ENCODE measurements around the gene THSD7A. TPM values are rescaled to one million over a fixed set of nuclear protein-coding genes. Genes with fewer than 3 reads are reported as not detected.
"Not testable (repeated sequence)": the region's sequence is repeated elsewhere in the genome, so short reads cannot be mapped to it uniquely, and the experiment has no call there.

THSD7A gene
- total RNA-seq, 1 donor from 2014 or later = 7.0 TPM

- DNase-seq (ENCODE audit: low spot score) = peak; percentile 63
Measured at GRCh38 chr7:11469028-11469745, 362.8 kb downstream of the THSD7A start.

GRCh38 chr7:11466517-11467105 lies 365.4 kb downstream of the THSD7A start:
- no peak for DNase-seq (ENCODE audit: low spot score)

GRCh38 chr7:11464624-11465023 lies 367.4 kb downstream of the THSD7A start:
- no peak for DNase-seq (ENCODE audit: low spot score)

- no peak for DNase-seq (ENCODE audit: low spot score)
Measured at GRCh38 chr7:11461946-11462345, 370.1 kb downstream of the THSD7A start.

- DNase-seq (ENCODE audit: low spot score) = peak; percentile 25
Measured at GRCh38 chr7:11458736-11459483, 373.1 kb downstream of the THSD7A start.

GRCh38 chr7:11457419-11457818 lies 374.6 kb downstream of the THSD7A start:
- no peak for DNase-seq (ENCODE audit: low spot score)

- no peak for DNase-seq (ENCODE audit: low spot score)
Measured at GRCh38 chr7:11456574-11456973, 375.4 kb downstream of the THSD7A start.

GRCh38 chr7:11452476-11452875 lies 379.5 kb downstream of the THSD7A start:
- no peak for DNase-seq (ENCODE audit: low spot score)

- no peak for DNase-seq (ENCODE audit: low spot score)
Measured at GRCh38 chr7:11450281-11450680, 381.7 kb downstream of the THSD7A start.

- DNase-seq (ENCODE audit: low spot score) = no peak
Measured at GRCh38 chr7:11449316-11449715, 382.7 kb downstream of the THSD7A start.

GRCh38 chr7:11448323-11448722 lies 383.7 kb downstream of the THSD7A start:
- DNase-seq (ENCODE audit: low spot score) = no peak

- DNase-seq (ENCODE audit: low spot score) = no peak
Measured at GRCh38 chr7:11447106-11447505, 384.9 kb downstream of the THSD7A start.

GRCh38 chr7:11443934-11444333 lies 388.1 kb downstream of the THSD7A start:
- DNase-seq (ENCODE audit: low spot score) = not testable (repeated sequence)

GRCh38 chr7:11437994-11438393 lies 394.0 kb downstream of the THSD7A start:
- DNase-seq (ENCODE audit: low spot score) = peak; percentile 8

GRCh38 chr7:11436773-11437524 lies 395.0 kb downstream of the THSD7A start:
- DNase-seq (ENCODE audit: low spot score) = no peak

- no peak for DNase-seq (ENCODE audit: low spot score)
Measured at GRCh38 chr7:11436316-11436715, 395.7 kb downstream of the THSD7A start.

- DNase-seq (ENCODE audit: low spot score) = no peak
Measured at GRCh38 chr7:11434366-11434765, 397.6 kb downstream of the THSD7A start.

- DNase-seq (ENCODE audit: low spot score) = no peak
Measured at GRCh38 chr7:11430841-11431240, 401.2 kb downstream of the THSD7A start.

- no peak for DNase-seq (ENCODE audit: low spot score)
Measured at GRCh38 chr7:11430112-11430511, 401.9 kb downstream of the THSD7A start.

- no peak for DNase-seq (ENCODE audit: low spot score)
Measured at GRCh38 chr7:11428877-11429581, 403.0 kb downstream of the THSD7A start.

- DNase-seq (ENCODE audit: low spot score) = peak; percentile 80
Measured at GRCh38 chr7:11427686-11428273, 404.2 kb downstream of the THSD7A start.
